Gastroesophageal sphincter (tissue), 4 donors: ENCODE data around the gene GAREM1. TPM values are rescaled to one million over a fixed set of nuclear protein-coding genes. Genes with fewer than 3 reads are reported as not detected.

ENCODE experiments used
- ATAC-seq: fragments of 150-250 bp; one replicate; pipeline ENCODE4 v1.9.1; 2016; ENCODE audit warnings: mild to moderate bottlenecking, moderate library complexity
- H3K27ac ChIP-seq, 4 donors: fragments of 200-600 bp; sonication (generic) in 3 of 4; 1 replicate in 3 of 4; 2 replicates in 1 of 4; pipeline ENCODE4 v1.5.1; 2016 to 2019
- H3K27me3 ChIP-seq: fragments of 200-600 bp; sonication (generic); one replicate; pipeline ENCODE4 v1.5.1; 2019
- H3K36me3 ChIP-seq, 2 donors: fragments of 200-600 bp; sonication (generic); one replicate each; pipeline ENCODE4 v1.5.1; 2019; ENCODE audit warnings: control low read depth in 1 of 2
- H3K4me1 ChIP-seq, 3 donors: fragments of 200-600 bp; sonication (generic); 1 replicate in 2 of 3; 2 replicates in 1 of 3; pipeline ENCODE4 v1.5.1; 2016 to 2019; ENCODE audit warnings: control low read depth in 2 of 3
- H3K4me3 ChIP-seq, 2 donors: fragments of 200-600 bp; sonication (generic); one replicate each; pipeline ENCODE4 v1.5.1; 2019; ENCODE audit warnings: mild to moderate bottlenecking in 1 of 2, moderate library complexity in 1 of 2
- H3K9me3 ChIP-seq, 3 donors: fragments of 200-600 bp; sonication (generic); one replicate each; pipeline ENCODE4 v1.5.1; 2017 to 2019; ENCODE audit warnings: control low read depth in 2 of 3
- EP300 ChIP-seq: sonication (generic); formaldehyde crosslinking; IDR thresholded peaks from one replicate; pipeline ENCODE4 v1.6.1; 2017; ENCODE audit warnings: antibody characterized with exemption, mild to moderate bottlenecking
- POLR2A ChIP-seq, 2 donors: fragments of 450-650 bp; IDR thresholded peaks; one replicate each; pipeline ENCODE4 v1.6.1; 2017; ENCODE audit warnings: antibody characterized with exemption in 2 of 2, mild to moderate bottlenecking in 2 of 2, moderate library complexity in 1 of 2
- POLR2AphosphoS5 ChIP-seq: sonication (generic); formaldehyde crosslinking; IDR thresholded peaks from one replicate; pipeline ENCODE4 v1.6.1; 2017; ENCODE audit warnings: antibody characterized with exemption
- WGBS, 2 donors: methylation state at CpG; one replicate each; pipeline ENCODE4 v1.1.5; 2018; ENCODE audit warnings: low coverage in 1 of 2; 5-methylcytosine and 5-hydroxymethylcytosine counted together
- total RNA-seq, 4 donors: library from RNA; depleted of rRNA; stranded (reverse); fragments of >200 nt; gene quantifications; one replicate each; pipeline ENCODE4 v1.1.0, GENCODE V29; 2016
- TF ChIP-seq, protein P1 (sequence below), 4 experiments: fragments of 200-600 bp in 2 of 4; fragments of 450-650 bp in 2 of 4; sonication (generic) in 1 of 4; IDR thresholded peaks; one replicate each; pipeline ENCODE4 v1.5.1; 2017 to 2019; ENCODE audit warnings: antibody characterized with exemption in 4 of 4, mild to moderate bottlenecking in 2 of 4, moderate library complexity in 2 of 4

GAREM1 gene
- total RNA-seq, 4 donors from 2014 or later = 8.2 to 16.6 (median 12.3) TPM

DNA sequence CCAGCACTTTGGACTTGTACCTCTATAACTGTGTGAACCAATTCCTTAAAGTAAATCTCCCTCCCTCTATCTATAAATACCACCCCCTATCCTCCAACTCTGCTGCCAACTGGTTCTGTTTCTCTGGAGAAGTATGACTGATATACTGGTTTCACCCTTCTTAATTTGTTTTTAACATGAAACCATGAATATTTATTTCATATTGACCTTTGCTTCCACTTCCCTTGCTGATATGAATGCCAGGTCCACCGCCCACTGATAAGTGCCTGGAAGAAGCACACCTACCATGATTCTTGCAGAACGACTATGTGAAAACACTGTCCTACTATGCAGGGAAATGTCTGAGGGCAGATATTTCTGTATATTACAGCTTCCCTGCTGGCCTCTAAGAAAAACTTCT is 131.6 kb downstream of the GAREM1 start:
- TF ChIP-seq POLR2AphosphoS5 = no peak
- no peak for TF ChIP-seq POLR2A (IDR thresholded peaks at IDR 0.05)
- TF ChIP-seq EP300 = no peak
- Histone ChIP-seq H3K27ac (no peak overlapping the region), H3K36me3 (no peaks in the 10 kb centered on the region), H3K9me3 (no peaks in the 10 kb centered on the region), H3K27me3 (no peaks in the 10 kb centered on the region), H3K4me3 (no peak overlapping the region), H3K4me1 (no peaks in the 10 kb centered on the region)
- 68% methylated on average over 2 of the region's 2 CpGs; no CpG with 5 or more reads in 1 of the 2 donors for WGBS, 2 donors
- no peak for ATAC-seq

DNA sequence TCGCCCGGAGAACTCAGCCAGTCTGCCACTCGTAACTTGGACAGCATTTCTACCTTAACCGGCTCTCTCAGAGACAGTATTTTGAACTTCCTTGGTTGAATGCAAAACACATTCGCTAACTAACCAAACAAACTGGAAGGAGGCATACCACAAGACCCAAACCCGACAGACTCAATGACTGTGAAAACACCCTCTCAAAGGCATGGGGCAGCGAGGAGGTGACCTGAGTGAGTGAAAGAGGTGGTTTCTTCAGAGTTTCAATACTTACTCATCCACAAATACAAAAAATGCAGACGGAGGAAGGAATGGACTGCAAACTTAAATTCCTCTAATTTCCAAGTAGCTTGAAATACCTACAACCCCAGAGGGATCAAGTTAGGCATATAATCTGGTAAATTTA is 132.9 kb downstream of the GAREM1 start:
- H3K27ac ChIP-seq = no peak overlapping the region
- no peak overlapping the region for H3K4me3 ChIP-seq
- ATAC-seq = no peak
- no peaks in the 10 kb centered on the region for H3K9me3 ChIP-seq
- H3K36me3 ChIP-seq = no peaks in the 10 kb centered on the region
- H3K4me1 ChIP-seq = no peaks in the 10 kb centered on the region
- TF ChIP-seq, protein P1, sequence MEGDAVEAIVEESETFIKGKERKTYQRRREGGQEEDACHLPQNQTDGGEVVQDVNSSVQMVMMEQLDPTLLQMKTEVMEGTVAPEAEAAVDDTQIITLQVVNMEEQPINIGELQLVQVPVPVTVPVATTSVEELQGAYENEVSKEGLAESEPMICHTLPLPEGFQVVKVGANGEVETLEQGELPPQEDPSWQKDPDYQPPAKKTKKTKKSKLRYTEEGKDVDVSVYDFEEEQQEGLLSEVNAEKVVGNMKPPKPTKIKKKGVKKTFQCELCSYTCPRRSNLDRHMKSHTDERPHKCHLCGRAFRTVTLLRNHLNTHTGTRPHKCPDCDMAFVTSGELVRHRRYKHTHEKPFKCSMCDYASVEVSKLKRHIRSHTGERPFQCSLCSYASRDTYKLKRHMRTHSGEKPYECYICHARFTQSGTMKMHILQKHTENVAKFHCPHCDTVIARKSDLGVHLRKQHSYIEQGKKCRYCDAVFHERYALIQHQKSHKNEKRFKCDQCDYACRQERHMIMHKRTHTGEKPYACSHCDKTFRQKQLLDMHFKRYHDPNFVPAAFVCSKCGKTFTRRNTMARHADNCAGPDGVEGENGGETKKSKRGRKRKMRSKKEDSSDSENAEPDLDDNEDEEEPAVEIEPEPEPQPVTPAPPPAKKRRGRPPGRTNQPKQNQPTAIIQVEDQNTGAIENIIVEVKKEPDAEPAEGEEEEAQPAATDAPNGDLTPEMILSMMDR (IDR thresholded peaks at IDR 0.05) = no peak
- TF ChIP-seq POLR2A (IDR thresholded peaks at IDR 0.05) (no peak), EP300 (no peak), POLR2AphosphoS5 (no peak)
- no peaks in the 10 kb centered on the region for H3K27me3 ChIP-seq
- WGBS, 2 donors = 89 to 90% methylated on average over 2 to 6 of the region's 8 CpGs

GRCh38 chr18:32337347-32337746 is 133.3 kb downstream of the GAREM1 start:
- ATAC-seq = no peak
- no peak for TF ChIP-seq POLR2AphosphoS5
- TF ChIP-seq, protein P1 (IDR thresholded peaks at IDR 0.05) = no peak
- TF ChIP-seq POLR2A (IDR thresholded peaks at IDR 0.05) = no peak
- TF ChIP-seq EP300 = no peak
- 94 to 97% methylated on average over 7 of the region's 7 CpGs for WGBS, 2 donors
- H3K27ac ChIP-seq = no peak overlapping the region
- H3K36me3 ChIP-seq = no peaks in the 10 kb centered on the region
- H3K9me3 ChIP-seq = no peaks in the 10 kb centered on the region
- H3K4me3 ChIP-seq = no peak overlapping the region
- no peaks in the 10 kb centered on the region for H3K4me1 ChIP-seq
- no peaks in the 10 kb centered on the region for H3K27me3 ChIP-seq

GRCh38 chr18:32335228-32335627 is 135.5 kb downstream of the GAREM1 start:
- Histone ChIP-seq H3K27me3 (no peaks in the 10 kb centered on the region), H3K4me3 (no peak overlapping the region), H3K4me1 (no peaks in the 10 kb centered on the region), H3K36me3 (no peaks in the 10 kb centered on the region), H3K27ac (no peak overlapping the region), H3K9me3 (no peaks in the 10 kb centered on the region)
- TF ChIP-seq POLR2AphosphoS5 = no peak
- no peak for TF ChIP-seq POLR2A (IDR thresholded peaks at IDR 0.05)
- no peak for TF ChIP-seq EP300
- 79% methylated on average over 2 to 3 of the region's 4 CpGs for WGBS, 2 donors
- ATAC-seq = no peak

- H3K27ac ChIP-seq = no peak overlapping the region
- WGBS, 2 donors = 80 to 86% methylated on average over 2 to 3 of the region's 7 CpGs
- no peaks in the 10 kb centered on the region for H3K36me3 ChIP-seq
- ATAC-seq = no peak
- H3K27me3 ChIP-seq = no peaks in the 10 kb centered on the region
- TF ChIP-seq, protein P1 (IDR thresholded peaks at IDR 0.05) = peak in 1 of 4 experiments; percentile 29
- TF ChIP-seq POLR2A (IDR thresholded peaks at IDR 0.05) = no peak
- no peak overlapping the region for H3K4me3 ChIP-seq
- no peaks in the 10 kb centered on the region for H3K4me1 ChIP-seq
- no peaks in the 10 kb centered on the region for H3K9me3 ChIP-seq
Measured at GRCh38 chr18:32333781-32334180, 136.9 kb downstream of the GAREM1 start.

DNA sequence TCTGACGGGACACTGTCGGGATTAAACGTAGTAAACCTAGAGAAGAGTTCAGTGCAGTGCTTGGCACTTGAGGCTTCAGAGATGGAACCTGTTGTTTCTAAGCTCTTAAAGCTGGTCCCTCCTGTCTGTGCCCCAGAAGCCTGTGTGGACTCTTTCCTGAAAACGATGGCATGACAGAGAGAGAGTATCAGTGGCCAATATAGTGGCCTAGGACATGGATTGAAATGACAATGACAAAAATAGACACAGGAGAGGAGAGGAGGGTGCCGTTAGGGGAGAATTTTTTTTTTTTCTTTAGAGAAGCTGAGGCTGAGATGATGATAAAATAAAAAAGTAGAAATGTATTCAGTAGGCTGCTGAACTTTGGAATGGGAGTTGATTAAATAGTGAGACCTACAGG is 138.0 kb downstream of the GAREM1 start:
- Histone ChIP-seq H3K4me1 (peaks cover 0 to 9% (median 1%) of the 10 kb centered on the region in 3 donors), H3K27ac (no peak overlapping the region), H3K9me3 (no peaks in the 10 kb centered on the region), H3K36me3 (no peaks in the 10 kb centered on the region), H3K27me3 (no peaks in the 10 kb centered on the region), H3K4me3 (no peak overlapping the region)
- 87 to 93% methylated on average over 2 to 5 of the region's 5 CpGs for WGBS, 2 donors
- no peak for TF ChIP-seq EP300
- TF ChIP-seq, protein P1 (IDR thresholded peaks at IDR 0.05) = no peak
- TF ChIP-seq POLR2AphosphoS5 = no peak
- TF ChIP-seq POLR2A (IDR thresholded peaks at IDR 0.05) = no peak
- no peak for ATAC-seq
